NB4 (cell line): ENCODE data around the gene MMP3.

ENCODE experiments used
- DNase-seq: peaks from one replicate; pipeline ENCODE4 v3.0.0; 2010; ENCODE audit warnings: low read depth
- H3K4me3 ChIP-seq: one replicate; pipeline ENCODE4 v1.5.1; 2011; ENCODE audit warnings: mild to moderate bottlenecking, low read depth, low read length, moderate library complexity
- MYC ChIP-seq: IDR thresholded peaks from 2 replicates; pipeline ENCODE4 v1.6.1; 2011; ENCODE audit warnings: low read depth, low read length
- POLR2A ChIP-seq: IDR thresholded peaks from 2 replicates; pipeline ENCODE4 v1.6.1; 2011; ENCODE audit warnings: mild to moderate bottlenecking; ENCODE audit not compliant: insufficient read length; ENCODE audit errors: extremely low read depth
- TF ChIP-seq, protein P1 (sequence below): IDR thresholded peaks from 2 replicates; pipeline ENCODE4 v1.6.1; 2011; ENCODE audit warnings: low read depth, low read length
- TF ChIP-seq, protein P2 (sequence below): IDR thresholded peaks from one replicate; pipeline ENCODE4 v1.5.1; 2012; ENCODE audit warnings: low read depth, low read length

The MMP3 gene

DNA sequence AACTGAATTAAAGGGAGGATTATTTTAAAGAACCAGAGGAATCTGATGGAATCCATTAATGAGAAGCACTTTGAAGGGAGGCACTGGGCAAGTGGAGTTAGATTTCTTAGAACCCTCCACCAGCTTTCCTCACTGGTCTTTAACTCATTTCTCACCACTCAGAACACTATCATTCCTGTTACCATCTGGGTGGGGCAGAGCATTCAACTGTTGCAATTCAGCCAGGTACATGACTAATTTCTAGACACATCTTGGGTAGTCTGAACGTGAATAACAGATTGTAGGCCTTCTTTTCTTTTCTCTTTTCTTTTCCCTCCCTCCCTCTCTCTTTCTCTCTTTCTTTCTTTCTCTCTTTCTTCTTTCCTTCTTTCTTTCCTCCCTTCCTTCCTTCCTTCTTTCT is 29.9 kb downstream of the MMP3 start:
- no peak overlapping the region for H3K4me3 ChIP-seq
- no peak for DNase-seq
- TF ChIP-seq MYC = no peak
- TF ChIP-seq, protein P1, sequence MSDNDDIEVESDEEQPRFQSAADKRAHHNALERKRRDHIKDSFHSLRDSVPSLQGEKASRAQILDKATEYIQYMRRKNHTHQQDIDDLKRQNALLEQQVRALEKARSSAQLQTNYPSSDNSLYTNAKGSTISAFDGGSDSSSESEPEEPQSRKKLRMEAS = no peak

DNA sequence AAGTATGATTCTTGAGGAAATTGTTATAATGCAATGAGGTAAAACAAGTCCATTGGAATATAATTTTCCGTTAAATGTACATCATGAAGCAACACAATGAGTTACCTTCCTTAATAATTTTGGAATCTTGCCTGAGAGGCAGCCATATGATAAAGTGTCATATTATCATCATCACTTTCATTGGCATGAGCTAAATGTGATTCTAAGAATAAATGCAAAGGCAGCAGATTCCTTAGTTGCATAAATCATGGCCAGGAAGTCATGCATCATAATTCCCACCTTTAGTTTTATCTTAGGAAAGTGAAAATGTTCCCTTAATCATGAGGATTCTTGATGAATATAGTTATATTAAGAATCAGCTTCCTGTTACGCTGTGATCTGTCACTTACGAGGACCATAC is 31.2 kb downstream of the MMP3 start:
- H3K4me3 ChIP-seq = no peak overlapping the region
- TF ChIP-seq MYC (no peak), POLR2A (no peak)
- TF ChIP-seq, protein P1 = no peak
- TF ChIP-seq, protein P2, sequence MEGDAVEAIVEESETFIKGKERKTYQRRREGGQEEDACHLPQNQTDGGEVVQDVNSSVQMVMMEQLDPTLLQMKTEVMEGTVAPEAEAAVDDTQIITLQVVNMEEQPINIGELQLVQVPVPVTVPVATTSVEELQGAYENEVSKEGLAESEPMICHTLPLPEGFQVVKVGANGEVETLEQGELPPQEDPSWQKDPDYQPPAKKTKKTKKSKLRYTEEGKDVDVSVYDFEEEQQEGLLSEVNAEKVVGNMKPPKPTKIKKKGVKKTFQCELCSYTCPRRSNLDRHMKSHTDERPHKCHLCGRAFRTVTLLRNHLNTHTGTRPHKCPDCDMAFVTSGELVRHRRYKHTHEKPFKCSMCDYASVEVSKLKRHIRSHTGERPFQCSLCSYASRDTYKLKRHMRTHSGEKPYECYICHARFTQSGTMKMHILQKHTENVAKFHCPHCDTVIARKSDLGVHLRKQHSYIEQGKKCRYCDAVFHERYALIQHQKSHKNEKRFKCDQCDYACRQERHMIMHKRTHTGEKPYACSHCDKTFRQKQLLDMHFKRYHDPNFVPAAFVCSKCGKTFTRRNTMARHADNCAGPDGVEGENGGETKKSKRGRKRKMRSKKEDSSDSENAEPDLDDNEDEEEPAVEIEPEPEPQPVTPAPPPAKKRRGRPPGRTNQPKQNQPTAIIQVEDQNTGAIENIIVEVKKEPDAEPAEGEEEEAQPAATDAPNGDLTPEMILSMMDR = no peak
- no peak for DNase-seq

DNA sequence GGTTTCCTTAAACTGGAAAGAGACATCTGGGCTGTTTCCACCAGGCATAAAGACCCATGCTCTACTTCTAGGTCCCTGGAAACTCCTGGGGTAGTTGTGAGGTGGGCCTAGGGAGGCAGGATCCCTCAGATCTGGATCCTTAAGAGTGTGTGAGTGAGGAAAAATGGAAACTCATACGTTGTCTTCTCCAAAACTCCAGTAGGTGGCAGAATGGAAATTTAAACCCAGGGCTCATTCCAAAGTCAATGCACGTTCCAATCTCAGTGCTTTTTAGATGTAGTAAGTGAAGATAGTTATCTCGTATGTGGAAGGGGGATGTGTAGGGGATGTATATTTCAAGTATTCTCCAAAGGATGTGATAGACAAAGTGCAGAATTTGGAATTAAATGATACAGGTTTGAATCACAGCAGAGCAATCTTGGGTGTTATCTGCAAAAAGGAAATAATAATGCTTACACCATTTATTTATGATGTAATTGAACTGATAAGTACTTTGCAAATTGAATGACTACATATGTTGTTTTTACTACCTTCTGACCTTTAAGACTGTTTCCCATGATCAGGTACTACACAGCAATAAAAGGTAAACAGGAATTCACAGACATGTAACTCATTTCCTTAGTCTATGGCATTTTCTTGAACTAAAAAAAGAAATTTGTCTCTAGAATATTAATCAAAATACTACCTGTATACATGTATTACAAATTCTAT is 32.3 kb downstream of the MMP3 start:
- TF ChIP-seq, protein P2 = peak; percentile 41
- TF ChIP-seq MYC = no peak
- peak; percentile 18 for DNase-seq
- H3K4me3 ChIP-seq = no peak overlapping the region

DNA sequence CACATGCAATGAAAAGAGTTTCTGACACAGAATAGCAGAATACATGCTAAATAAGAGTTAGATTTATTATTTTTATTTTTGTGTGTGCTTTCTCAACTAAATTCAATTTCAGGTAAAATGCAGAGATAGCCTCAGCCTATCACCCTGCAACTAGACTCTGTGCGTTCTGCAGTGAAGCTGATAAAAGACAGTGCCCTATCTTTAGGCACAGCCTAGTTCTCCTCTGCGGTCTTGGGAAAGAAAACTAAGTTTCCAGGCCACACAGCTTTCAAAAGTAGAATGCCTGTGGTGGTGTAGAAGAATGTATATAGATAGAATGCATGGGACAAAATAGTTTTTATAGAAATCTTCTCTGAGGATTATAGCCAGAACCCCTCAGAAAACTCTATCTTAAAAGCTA is 33.4 kb downstream of the MMP3 start:
- TF ChIP-seq, protein P2 = no peak
- no peak for TF ChIP-seq POLR2A
- TF ChIP-seq, protein P1 = no peak
- no peak for TF ChIP-seq MYC
- no peak for DNase-seq

DNA sequence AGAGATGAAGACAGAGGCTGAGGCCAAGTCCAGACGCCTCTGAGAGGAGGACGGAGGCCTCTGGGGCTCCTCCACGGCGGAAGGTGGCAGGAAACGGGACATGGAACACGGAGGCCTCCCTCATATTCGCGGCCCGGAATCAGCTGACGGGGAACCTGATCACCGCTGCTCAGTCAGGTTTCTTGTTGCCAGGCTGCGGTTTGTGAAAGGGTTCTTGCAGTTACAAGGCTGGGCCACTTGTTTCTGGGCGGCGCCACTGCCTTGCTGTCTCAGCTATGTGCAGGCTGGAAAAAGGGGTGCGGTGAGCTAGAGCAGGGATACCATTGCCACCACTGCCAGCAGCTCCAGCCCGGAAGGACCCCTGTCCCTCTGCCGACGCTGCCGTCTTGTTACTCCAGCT is 35.5 kb downstream of the MMP3 start:
- DNase-seq = peak; percentile 24
- no peak overlapping the region for H3K4me3 ChIP-seq
- TF ChIP-seq, protein P1 = no peak
- TF ChIP-seq POLR2A (no peak), MYC (no peak)
- TF ChIP-seq, protein P2 = peak; percentile 31

More for the DNA sequence above, 33.4 kb downstream of the MMP3 start:
- no peak overlapping the region for H3K4me3 ChIP-seq

DNA sequence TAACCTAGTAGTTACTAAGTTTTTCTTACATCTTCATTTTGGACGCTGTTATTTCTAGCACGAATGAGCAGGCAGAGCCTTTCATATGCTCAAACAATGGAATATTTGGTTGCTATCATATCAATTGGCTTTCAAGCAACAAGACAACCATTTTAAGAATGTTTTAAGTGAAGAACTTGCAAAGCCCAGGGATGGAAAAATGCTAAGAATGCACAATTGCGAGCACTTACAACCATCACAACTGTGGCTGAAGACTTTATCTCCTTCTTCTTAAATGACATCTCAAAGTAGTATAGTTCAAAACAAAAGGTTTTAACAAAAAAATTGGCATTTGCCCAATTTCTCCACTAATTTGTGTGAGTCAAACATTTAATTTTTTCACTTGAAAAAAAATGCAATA is 37.1 kb downstream of the MMP3 start:
- H3K4me3 ChIP-seq = no peak overlapping the region
- DNase-seq = no peak
- TF ChIP-seq, protein P1 = no peak
- TF ChIP-seq POLR2A = no peak
- TF ChIP-seq MYC = no peak
- TF ChIP-seq, protein P2 = no peak
